MV-4-11 (cell line): ENCODE data around the gene MTHFS.
"Not testable (repeated sequence)": the region's sequence is repeated elsewhere in the genome, so short reads cannot be mapped to it uniquely, and the experiment has no call there.

Experiments used
- DNase-seq: peaks from one replicate; lab custom pipeline; 2025; lab: John Stamatoyannopoulos, UW

Gene MTHFS

DNA sequence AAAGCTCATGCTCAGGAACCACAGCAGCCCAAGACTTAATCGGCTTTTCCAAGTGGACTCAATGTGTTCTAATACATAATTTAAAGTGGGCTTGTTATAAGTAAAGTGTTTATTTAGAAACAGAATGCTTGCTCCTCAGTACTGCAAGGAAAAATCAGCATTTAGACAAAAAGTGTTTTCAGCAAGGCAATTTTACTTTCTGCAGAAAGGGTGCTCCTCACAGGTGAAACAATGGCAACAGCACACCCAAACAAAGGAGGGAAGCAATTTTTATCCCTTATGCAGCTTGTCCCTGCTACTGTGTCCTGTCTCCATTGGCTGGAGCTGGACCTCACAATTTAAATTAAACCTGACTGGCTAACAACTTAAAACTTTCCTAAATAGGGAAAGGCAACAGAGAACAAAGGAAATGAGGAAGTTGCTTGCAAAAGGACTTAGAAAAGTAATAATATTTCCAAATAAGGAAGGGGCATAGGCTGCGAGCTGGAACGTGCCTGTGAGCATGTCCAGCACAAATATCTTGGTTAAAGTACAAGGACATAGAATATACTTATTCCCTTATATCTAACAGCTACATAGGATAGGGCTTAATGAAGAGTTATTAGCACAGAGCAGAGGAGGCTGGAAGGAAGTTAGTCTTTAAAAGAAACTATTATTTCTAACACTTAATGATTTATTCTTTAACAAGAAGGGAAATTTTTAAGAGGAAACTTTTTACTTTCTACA, 19.1 kb upstream of the MTHFS start:
- DNase-seq = peak; percentile 21

DNA sequence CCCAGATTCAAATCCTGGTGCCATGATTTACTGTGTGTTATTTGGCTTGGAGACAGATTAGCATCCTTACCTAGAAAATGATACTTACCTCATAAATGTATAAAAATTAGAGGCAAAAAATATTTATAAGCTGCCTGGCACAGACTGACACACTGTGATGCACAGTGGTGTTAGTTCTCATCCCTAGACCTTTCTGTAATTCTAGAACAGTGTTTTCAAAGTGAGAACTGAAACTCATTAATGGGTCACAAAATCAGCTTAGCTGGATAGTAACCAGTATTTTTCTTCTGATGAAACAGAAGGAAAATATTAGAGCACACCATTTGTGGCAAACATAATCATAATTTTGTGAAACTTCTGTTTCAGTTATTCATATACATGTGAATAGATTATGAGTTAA, 17.9 kb upstream of the MTHFS start:
- DNase-seq = no peak

DNA sequence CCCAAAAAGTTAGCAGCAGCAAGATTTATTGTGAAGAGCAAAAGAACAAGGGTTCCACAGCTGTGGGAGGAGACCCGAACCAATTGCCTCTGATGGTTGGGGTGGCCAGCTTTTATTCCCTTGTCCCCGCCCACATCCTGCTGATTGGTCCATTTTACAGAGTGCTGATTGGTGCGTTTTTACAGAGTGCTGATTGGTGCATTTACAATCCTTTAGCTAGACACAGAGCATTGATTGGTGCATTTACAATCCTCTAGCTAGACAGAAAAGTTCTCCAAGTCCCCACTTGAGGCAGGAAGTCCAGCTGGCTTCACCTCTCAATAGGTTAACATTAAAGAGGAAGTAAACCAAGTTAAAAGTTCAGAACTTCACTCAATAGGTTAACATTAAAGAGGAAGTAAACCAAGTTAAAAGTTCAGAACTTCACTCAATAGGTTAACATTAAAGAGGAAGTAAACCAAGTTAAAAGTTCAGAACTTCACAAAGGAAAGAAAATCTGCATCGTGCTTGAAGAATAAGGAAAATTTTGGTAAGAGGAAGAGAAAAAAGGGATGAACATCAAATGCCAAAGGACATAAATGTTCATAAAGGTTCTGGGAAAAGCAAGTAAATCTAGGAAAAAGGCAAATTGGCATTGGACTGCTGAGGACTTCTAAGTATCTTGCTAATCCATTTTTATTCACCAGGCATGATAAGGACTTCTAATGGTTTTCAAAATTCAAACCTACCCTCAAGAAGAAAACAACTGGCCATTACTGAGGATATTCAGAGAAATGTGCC, 12.9 kb upstream of the MTHFS start:
- DNase-seq = peak; percentile 82

DNA sequence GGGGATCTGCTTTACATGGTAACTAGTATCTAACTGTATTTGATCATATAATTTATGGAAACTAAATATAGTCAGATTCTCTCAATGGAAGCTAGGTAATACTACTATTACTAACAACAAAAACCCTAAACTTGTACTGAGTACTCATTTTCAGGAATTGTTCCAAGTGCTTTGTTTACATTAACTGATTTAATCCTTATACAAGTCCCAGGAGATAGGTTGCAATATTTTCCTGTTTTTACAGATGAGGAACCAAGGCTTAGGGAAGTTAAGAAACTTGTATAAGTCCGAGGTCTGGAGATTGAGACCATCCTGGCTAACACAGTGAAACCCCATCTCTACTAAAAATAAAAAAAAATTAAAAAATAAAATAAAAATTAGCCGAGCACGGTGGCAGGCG, 7.5 kb upstream of the MTHFS start:
- DNase-seq = no peak

- DNase-seq = no peak
Observed at GRCh38 chr15:79903626-79904025, 6.8 kb upstream of the MTHFS start.

DNA sequence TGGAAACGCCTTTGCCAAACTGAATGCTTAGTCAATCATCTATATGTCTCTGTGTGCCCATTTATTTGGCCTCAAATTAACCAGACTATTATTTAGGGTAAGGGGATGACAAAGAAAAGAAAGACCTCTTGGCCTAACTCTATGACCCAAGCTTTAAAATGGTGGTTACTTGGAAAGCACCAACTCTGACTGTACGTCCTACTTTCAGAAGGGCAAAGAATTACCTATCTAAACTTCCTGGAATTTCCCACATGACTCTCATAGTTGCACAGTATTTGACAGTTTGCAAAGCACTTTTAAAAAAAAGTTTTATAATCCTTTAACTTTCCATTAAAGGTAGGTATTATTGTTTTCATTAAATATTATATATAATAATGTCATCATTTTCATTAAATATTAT, 6.3 kb upstream of the MTHFS start:
- no peak for DNase-seq

- DNase-seq = peak; percentile 77
Observed at GRCh38 chr15:79901958-79902357, 5.1 kb upstream of the MTHFS start.

DNA sequence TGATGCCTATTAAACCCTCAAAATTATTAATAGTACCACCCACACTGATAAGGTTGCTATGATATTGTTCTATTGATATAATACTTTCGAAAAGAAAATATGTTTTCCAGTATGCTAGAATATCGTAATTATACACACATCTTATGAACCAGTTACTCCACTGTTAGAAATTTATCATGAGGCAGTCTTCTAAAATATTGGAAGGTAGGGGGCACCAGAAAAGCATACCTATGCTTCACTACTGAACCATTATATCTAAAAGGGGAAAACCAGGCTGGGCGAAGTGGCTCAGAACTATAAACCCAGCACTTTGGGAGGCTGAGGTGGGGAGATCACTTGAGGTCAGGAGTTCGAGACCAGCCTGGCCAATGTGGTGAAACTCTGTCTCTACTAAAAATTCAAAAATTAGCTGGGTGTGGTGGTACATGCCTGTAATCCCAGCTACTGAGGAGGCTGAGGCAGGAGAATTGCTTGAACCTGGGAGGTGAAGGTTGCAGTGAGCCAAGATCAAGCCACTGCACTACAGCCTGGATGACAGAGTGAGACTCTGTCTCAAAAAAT, 4.1 kb upstream of the MTHFS start:
- not testable (repeated sequence) for DNase-seq

GRCh38 chr15:79900087-79900486, 3.3 kb upstream of the MTHFS start:
- peak; percentile 58 for DNase-seq

DNA sequence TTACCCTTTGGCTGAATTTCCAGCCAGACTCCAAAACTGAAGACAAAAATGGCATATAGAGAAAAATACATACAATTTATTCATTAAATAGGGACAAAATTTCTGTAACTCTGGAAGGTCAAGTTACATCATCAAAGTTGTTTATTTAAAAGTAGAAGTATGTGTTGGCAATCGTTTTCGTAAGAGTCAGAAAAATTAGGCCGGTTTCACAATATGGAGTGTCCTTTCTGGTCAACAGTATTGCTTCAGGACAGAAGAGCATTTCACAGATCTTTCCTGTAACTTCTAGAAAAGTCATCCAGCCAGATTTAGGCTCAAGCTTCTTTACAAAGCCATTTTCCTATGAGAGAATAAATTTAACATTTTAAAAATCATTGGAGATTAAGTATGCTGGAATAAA, 2.0 kb upstream of the MTHFS start:
- DNase-seq = peak; percentile 88

DNA sequence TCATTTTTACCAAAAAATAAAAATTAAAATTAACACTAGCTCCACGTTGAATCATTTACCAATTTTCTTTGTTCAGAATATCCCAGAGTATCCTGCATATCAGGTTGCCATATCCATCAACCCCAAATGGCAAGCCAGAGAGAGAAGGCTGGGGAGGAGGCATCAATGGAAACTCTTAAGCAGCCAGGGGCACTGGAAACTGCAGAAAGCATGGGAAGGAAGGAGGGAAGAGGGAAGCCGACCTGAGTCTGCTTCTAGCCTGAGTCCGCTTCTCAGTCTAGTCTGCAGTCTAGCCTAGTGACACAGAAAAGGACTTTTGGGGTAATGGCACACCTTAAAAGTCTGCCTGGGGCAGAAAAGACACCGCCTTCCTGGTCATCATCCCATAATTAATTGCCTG, 1.6 kb upstream of the MTHFS start:
- DNase-seq = no peak

- DNase-seq = peak; percentile 10
Observed at GRCh38 chr15:79897701-79898113, 893 bp upstream of the MTHFS start.

DNA sequence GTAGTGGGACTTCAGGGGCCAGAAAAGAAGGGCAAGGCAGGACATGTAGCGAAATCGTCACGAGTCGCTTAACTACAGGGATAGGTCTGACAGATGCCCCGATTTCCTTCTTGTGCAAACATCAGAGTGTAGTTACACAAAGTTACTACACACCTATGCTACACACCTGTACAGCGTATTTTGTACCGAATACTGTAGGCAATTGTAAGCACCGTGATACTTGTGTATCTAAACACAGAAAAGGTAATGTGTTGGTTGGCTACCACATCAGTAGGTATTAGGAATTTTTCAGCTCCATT, 515 bp upstream of the MTHFS start:
- no peak for DNase-seq

- DNase-seq = no peak
Observed at GRCh38 chr15:79896131-79896633, 632 bp downstream of the MTHFS start.

- no peak for DNase-seq
Observed at GRCh38 chr15:79887054-79887930, 9.5 kb downstream of the MTHFS start.

GRCh38 chr15:79886124-79886523, 10.7 kb downstream of the MTHFS start:
- no peak for DNase-seq

DNA sequence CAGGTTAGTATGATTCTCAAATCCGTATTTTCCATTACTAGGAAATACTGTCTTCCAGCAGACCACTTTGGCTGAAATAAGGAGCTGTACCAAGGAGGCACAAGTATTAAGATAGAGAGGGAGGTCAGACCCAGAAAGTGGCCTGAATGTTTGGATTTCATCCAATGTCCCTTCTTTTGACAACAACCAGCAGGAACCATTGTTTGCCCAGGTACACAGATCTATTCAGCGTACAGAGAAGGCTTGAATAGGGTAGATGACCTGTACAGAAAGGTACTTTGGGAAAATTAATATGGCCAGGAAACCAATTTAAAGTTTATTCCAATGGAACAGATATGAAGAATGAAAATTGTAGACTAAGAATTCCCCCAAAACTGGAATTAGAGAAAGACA, 12.6 kb downstream of the MTHFS start:
- no peak for DNase-seq

DNA sequence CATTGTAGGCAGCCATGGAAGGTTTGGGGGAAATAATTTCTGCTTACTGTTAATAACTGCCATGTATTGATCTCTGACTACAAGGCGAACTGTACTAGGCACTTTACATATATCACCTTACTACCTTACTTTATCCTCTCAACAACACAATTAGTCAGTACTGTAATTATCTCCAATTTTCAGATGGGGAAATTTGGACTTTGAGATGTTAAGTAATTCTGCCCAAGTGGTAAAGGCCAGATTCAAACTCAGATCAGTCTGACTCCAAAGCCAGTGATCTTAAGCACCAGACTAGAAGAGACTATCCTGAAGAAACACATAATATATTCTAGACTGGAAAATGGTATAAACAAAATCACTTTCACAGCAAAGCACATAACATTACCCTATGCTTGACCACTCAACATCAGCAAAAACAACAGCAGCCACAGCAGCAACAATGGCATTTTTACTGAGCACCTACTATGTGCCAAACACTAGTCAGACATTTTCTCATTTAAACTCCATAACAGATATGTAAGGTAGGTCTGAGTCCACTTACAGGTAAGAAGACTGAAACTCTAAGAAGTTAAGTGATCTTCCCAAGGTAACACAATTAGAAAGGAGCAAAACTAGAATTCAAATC, 13.1 kb downstream of the MTHFS start:
- DNase-seq = no peak

GRCh38 chr15:79881668-79882067, 15.1 kb downstream of the MTHFS start:
- no peak for DNase-seq

GRCh38 chr15:79881254-79881653, 15.6 kb downstream of the MTHFS start:
- no peak for DNase-seq

DNA sequence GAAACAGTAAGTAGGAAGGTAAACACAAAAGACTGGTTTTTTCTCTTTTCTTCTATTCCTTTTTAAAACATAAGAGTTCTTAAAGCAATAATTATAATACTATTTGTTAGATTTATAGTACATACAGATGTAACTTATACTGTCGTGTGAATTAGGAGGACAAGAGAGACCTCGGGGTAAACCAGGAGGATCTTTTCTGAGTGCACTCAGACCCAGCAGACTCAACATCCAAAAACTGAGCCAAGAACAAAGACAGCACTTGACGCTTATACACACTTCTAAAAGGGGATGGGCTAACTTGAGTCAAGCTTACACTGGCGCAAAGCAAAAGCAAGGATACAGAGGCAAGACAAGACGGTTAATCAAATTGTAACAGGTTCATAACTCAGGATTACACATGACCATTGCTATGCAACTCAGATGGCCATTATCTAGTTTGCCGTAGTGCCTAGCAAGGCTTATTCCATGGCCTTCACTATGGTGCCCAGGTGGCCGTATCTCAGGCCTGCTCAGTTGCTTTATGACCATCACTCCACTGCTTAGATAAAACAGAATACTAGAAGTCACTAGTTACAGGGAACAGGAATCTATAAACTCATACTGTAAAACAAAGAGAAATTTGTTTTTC, 18.6 kb downstream of the MTHFS start:
- DNase-seq = no peak
